Endometrium (tissue), 2 donors: ENCODE results near the gene PXYLP1.
"Not testable (repeated sequence)": the region's sequence is repeated elsewhere in the genome, so short reads cannot be mapped to it uniquely, and the experiment has no call there.

Source experiments
- FAIRE-seq: peaks from 2 replicates; lab custom pipeline; 2012; peaks lifted over from hg19 to GRCh38; lab: Jason Lieb, UNC
- donor health status: control.
- donor health status: control.

Gene PXYLP1

GRCh38 chr3:141300426-141300825 is 68.8 kb downstream of the PXYLP1 start:
- not testable (repeated sequence) for FAIRE-seq

GRCh38 chr3:141302364-141303141 is 70.9 kb downstream of the PXYLP1 start:
- FAIRE-seq = no peak

- FAIRE-seq = peak; percentile 48
These were observed 72.0 kb downstream of the PXYLP1 start for GRCh38 chr3:141303481-141304223.

- FAIRE-seq = no peak
These were observed 73.8 kb downstream of the PXYLP1 start for GRCh38 chr3:141305436-141305835.

- no peak for FAIRE-seq
These were observed 74.7 kb downstream of the PXYLP1 start for GRCh38 chr3:141306276-141306675.

DNA sequence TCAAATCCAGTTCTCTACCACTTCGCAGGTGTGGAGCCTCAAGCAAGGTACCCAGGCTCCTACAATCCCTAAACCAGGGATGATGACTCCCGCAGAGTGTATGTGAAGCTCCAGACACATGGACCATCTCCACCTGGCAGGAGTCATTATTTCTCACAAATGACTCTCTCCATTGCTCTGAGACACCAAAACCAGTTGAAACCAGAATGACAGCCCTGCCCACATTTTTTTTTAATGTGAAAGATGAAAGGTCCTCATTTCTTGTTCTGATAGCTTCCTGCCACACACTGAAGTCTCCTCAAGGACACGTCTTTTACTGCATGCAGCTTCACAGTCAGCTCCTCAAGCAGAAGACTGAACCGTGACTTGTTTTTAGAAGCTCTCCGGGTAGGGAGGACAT is 75.3 kb downstream of the PXYLP1 start:
- no peak for FAIRE-seq

GRCh38 chr3:141307351-141308059 is 75.9 kb downstream of the PXYLP1 start:
- FAIRE-seq = no peak

DNA sequence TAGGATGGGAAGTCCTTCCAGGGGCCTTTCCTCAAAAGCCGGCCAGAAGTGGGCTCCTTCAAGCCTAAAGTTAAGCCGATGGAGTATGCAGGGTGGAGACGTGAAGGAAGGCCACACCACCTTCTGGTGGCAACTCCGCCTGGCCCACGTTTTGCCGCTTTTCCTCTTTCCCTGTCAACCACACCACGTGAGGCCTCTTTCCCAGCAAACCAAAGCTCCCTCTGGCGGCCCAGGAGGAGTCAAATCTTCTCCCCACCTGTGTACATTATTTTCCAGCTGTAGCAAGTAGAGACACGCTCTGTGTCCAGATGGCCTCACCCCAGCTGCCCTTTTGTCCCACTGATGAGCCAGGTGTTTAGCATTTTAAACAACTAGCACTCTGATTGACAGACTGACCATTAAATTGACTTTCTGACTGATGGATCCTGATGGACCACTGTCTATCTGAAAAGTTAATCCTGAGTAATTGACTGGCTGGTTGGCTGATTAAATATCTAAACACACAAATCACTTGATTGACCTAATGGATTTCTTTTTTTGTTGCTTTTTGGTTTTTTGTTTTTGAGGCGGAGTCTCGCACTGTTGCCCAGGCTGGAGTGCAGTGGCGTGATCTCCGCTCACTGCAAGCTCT is 77.1 kb downstream of the PXYLP1 start:
- FAIRE-seq = no peak

DNA sequence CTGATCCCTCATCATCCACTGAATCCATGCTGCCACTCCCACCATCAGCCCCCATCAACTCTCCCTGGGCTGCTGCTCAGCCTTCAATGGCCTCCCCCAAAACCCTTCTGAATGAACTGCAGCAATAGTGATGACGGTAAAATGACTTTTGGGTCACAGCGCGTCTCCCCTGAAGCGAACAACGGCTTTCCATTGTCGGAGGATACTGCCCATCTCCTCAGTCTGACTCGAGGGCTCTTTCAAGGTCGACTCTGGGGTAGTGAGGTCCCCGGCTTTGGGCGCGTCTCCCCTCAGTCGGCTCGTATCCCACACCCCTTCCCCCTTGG is 79.5 kb downstream of the PXYLP1 start:
- FAIRE-seq = no peak

GRCh38 chr3:141311496-141312353 is 80.1 kb downstream of the PXYLP1 start:
- peak; percentile 59 for FAIRE-seq

- no peak for FAIRE-seq
These were observed 80.9 kb downstream of the PXYLP1 start for GRCh38 chr3:141312354-141313092.

- no peak for FAIRE-seq
These were observed 81.6 kb downstream of the PXYLP1 start for GRCh38 chr3:141313093-141313683.

GRCh38 chr3:141314415-141314814 is 82.8 kb downstream of the PXYLP1 start:
- not testable (repeated sequence) for FAIRE-seq

DNA sequence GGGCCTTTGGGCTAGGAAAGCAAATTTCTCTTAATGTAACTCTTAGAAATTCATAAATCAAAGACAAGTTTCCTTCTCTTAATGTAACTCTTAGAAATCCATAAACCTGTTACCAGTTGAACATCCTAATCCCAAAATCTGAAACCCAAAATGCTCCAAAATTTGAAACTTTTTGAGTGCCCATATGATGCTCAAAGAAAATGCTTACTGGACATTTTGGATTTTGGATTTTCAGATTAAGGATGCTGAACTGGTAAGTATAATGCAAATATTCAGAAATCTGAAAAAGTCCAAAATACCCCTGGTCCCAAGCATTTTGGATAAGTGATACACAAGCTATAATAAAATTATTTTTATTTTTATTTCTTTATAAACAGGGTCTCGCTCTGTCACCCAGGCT is 85.2 kb downstream of the PXYLP1 start:
- FAIRE-seq = no peak

DNA sequence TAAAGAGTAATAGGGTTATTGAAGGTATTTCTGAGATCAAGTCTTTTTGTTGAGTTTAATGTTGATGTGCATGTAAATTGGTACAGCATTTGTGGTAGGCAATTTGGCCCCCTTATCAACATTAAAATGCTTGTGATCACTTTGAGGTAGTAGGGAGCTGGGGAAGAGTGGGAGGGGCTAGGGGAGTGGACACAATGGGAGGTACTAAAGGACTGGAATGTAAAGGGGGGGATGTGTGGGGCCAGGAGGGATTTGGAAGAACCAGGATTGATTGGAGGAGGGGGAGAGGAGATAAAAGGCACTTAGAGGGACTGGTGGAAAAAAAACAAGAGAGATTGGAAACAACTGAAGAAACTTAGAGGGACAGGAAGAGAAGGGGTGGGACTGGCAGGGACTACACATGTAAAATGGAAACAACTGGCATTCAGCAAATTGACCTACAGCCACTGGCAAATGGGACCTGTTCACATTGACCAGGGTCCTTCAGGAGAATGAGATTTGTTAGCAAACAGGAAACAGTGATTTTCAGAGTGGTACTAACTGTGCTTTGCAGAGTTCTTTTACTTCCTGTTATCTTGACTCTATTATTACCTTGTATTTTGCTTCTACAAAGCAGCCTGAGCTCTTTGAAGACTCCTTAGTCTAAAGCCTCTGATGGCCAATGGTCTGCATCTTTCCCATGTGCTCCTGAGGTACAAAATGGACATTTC is 88.9 kb downstream of the PXYLP1 start:
- no peak for FAIRE-seq

DNA sequence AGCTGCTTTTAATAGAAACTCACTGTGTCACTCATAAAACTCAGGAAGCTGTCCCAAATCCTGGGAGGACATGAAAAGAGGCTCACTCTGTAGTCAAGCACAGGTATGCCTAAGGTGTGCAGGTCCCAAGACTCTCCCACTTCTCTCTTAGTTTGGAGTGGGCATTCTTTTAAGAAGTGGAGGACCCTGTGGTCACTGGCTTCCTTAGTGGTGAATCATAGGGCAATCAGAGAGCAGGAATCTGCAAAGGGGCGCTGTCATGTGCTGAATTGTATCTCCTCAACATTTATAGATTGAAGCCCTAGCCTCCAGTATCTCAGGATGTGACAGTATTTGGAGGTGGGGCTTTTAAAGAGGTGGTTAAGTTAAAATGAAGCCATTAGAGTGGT is 89.5 kb downstream of the PXYLP1 start:
- FAIRE-seq = no peak

DNA sequence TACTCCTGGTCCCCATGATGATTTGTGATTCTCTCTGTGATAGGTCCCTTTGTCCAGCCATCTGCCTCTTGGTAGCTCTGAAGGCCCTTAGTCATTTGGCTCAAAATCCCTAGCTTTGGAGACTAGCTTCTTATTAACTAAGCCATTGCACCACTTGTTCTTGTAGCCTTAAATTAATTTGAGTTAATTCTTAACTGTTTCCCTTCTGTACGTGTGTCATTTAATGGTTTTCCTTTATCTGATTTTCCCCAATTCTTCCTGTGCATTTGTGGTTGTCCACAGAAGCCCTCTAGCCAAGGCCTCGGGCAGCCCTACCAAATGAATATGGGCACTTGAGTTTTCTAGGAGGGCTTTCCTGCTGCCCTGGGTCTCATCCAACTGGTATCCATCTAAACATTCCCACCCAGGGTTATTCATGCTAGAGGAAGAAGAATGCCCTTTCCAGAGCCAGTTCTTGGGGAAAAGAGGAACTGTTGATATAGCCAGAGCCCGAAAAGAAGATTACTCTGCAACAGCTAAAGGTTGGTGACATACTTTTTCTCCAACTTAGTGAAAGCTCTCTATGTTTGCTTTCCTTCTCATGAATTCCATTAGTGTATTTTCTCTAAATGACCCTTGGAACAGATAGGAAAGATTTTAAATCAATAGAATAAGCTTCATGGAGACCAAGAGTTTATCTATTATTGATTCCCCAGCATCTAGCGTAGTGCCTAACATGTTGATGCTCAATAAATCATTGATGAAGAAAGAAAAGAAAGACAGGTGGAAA is 92.5 kb downstream of the PXYLP1 start:
- no peak for FAIRE-seq

GRCh38 chr3:141326123-141326522 is 94.5 kb downstream of the PXYLP1 start:
- FAIRE-seq = no peak

- no peak for FAIRE-seq
These were observed 95.0 kb downstream of the PXYLP1 start for GRCh38 chr3:141326626-141327025.
